ENCODE measurements around the gene PRKAR2B. TPM values are rescaled to one million over a fixed set of nuclear protein-coding genes. Genes with fewer than 3 reads are reported as not detected.

PRKAR2B gene
- total RNA-seq, 1 experiment from 2014 or later, result 15.1 TPM

- Histone ChIP-seq H3K79me2 (ENCODE audit: insufficient read depth, low read length) (no peaks in the 10 kb centered on the region), H2AFZ (ENCODE audit: low read depth, low read length, poor library complexity, severe bottlenecking) (no peak overlapping the region), H4K20me1 (ENCODE audit: insufficient read depth) (no peaks in the 10 kb centered on the region), H3K27ac (ENCODE audit: low read depth, low read length) (no peak overlapping the region), H3K4me2 (ENCODE audit: low read length) (no peak overlapping the region), H3K9ac (ENCODE audit: low read length) (no peak overlapping the region), H3K9me2 (ENCODE audit: insufficient read depth) (no peaks in the 10 kb centered on the region), H3K36me3 (ENCODE audit: control insufficient read depth in 1 of 2, insufficient read depth in 2 of 2, low read length in 2 of 2) (peaks cover 0 to 4% of the 10 kb centered on the region in 2 experiments; a peak in 1 of 4 replicates), H3K27me3 (ENCODE audit: insufficient read depth, low read length) (no peaks in the 10 kb centered on the region), H3K9me3 (ENCODE audit: control insufficient read depth in 1 of 2, insufficient read depth in 1 of 2, low read depth in 1 of 2, low read length in 2 of 2) (no peaks in the 10 kb centered on the region), H3K4me3 (replicated peaks in 1 of 2; ENCODE audit: low read depth in 1 of 2, low read length in 2 of 2) (no peak overlapping the region), H3K4me1 (ENCODE audit: control insufficient read depth in 1 of 2, insufficient read depth in 2 of 2, low read length in 2 of 2) (no peaks in the 10 kb centered on the region)
- no peak for DNase-seq (ENCODE audit: low read depth, low spot score)
- intact Hi-C loops (cut with micrococcal nuclease), result loop anchor here (10.0 kb wide), 1 partner anchor 388 kb away; the partner anchor contains the start of gene BCAP29
- ChIA-PET CTCF (no interaction called here), POLR2A (no interaction called here), RAD21 (ENCODE audit: low non-redundant PET in 1 of 2, low total read pairs in 2 of 2, uncharacterized antibody in 2 of 2, unreplicated experiment in 2 of 2) (no interaction called here)
- no TSS peak for BruUV-seq (replicated peaks)
- TF ChIP-seq CEBPB (IDR thresholded peaks at IDR 0.05; ENCODE audit: low read depth) (no peak), POLR2AphosphoS5 (IDR thresholded peaks at IDR 0.05; ENCODE audit: low read depth, low read length) (no peak), RAD21 (IDR thresholded peaks at IDR 0.05; ENCODE audit: low read depth) (no peak), CTCF (IDR thresholded peaks at IDR 0.05 in 2 of 3, conservative IDR thresholded peaks at IDR 0.05 in 1 of 3; ENCODE audit: borderline replicate concordance in 1 of 3, insufficient read depth in 1 of 3, low read depth in 2 of 3, low read length in 2 of 3) (no peak), SIN3A (IDR thresholded peaks at IDR 0.05; ENCODE audit: low read depth) (no peak), YY1 (IDR thresholded peaks at IDR 0.05; ENCODE audit: extremely low read depth, insufficient replicate concordance, low read depth, low read length) (no peak), REST (IDR thresholded peaks at IDR 0.05; ENCODE audit: low read depth) (no peak), TCF7L2 (IDR thresholded peaks at IDR 0.05; ENCODE audit: borderline replicate concordance, extremely low read depth, insufficient read depth, insufficient read length) (no peak), ELF1 (IDR thresholded peaks at IDR 0.05; ENCODE audit: borderline replicate concordance, low read depth) (no peak), EZH2 (IDR thresholded peaks at IDR 0.05) (no peak), EGR1 (IDR thresholded peaks at IDR 0.05; ENCODE audit: low read depth) (no peak), CBX3 (IDR thresholded peaks at IDR 0.05; ENCODE audit: low read depth) (no peak), ATF3 (IDR thresholded peaks at IDR 0.05) (no peak), ZFX (IDR thresholded peaks at IDR 0.05) (no peak), SP1 (IDR thresholded peaks at IDR 0.05; ENCODE audit: low read depth) (no peak), FOSL1 (IDR thresholded peaks at IDR 0.05; ENCODE audit: low read depth) (no peak), ZBTB33 (IDR thresholded peaks at IDR 0.05; ENCODE audit: extremely low read depth, insufficient replicate concordance, low read length) (no peak)
- no peak for ATAC-seq
Observed at GRCh38 chr7:107196834-107197610, 152.5 kb downstream of the PRKAR2B start.
